ENCODE results near the gene CUL3.

The CUL3 gene

GRCh38 chr2:224551693-224552092, 33.5 kb downstream of the CUL3 start:
- no peak for TF ChIP-seq CTCF (IDR thresholded peaks at IDR 0.05; ENCODE audit: low read depth, low read length, missing control alignments)
- in situ Hi-C loops (cut with HindIII; ENCODE audit: low sequenced_read_pairs), result no loop called here

GRCh38 chr2:224546926-224547325, 38.2 kb downstream of the CUL3 start:
- H3K4me3 ChIP-seq (ENCODE audit: low read depth, low read length), result no peak overlapping the region
- in situ Hi-C loops (cut with HindIII; ENCODE audit: low sequenced_read_pairs), result no loop called here
- DNase-seq (ENCODE audit: low read depth), result no peak
- no peak for TF ChIP-seq CTCF (IDR thresholded peaks at IDR 0.05; ENCODE audit: low read depth, low read length, missing control alignments)

More at GRCh38 chr2:224551693-224552092, 33.5 kb downstream of the CUL3 start:
- no peak overlapping the region for H3K4me3 ChIP-seq (ENCODE audit: low read depth, low read length)
- no peak for DNase-seq (ENCODE audit: low read depth)

GRCh38 chr2:224545884-224546644, 39.1 kb downstream of the CUL3 start:
- H3K4me3 ChIP-seq (ENCODE audit: low read depth, low read length), result no peak overlapping the region
- in situ Hi-C loops (cut with HindIII; ENCODE audit: low sequenced_read_pairs), result no loop called here
- no peak for TF ChIP-seq CTCF (IDR thresholded peaks at IDR 0.05; ENCODE audit: low read depth, low read length, missing control alignments)
- DNase-seq (ENCODE audit: low read depth), result peak; percentile 11

GRCh38 chr2:224543939-224544338, 41.2 kb downstream of the CUL3 start:
- H3K4me3 ChIP-seq (ENCODE audit: low read depth, low read length), result no peak overlapping the region
- in situ Hi-C loops (cut with HindIII; ENCODE audit: low sequenced_read_pairs), result loop anchor here (5.0 kb wide), 1 partner anchor 33 kb away; no protein-coding TSS in a partner anchor
- TF ChIP-seq CTCF (IDR thresholded peaks at IDR 0.05; ENCODE audit: low read depth, low read length, missing control alignments), result no peak
- no peak for DNase-seq (ENCODE audit: low read depth)

GRCh38 chr2:224538561-224539138, 46.5 kb downstream of the CUL3 start:
- no peak for DNase-seq (ENCODE audit: low read depth)
- no peak for TF ChIP-seq CTCF (IDR thresholded peaks at IDR 0.05; ENCODE audit: low read depth, low read length, missing control alignments)
- H3K4me3 ChIP-seq (ENCODE audit: low read depth, low read length), result no peak overlapping the region
- in situ Hi-C loops (cut with HindIII; ENCODE audit: low sequenced_read_pairs), result no loop called here

GRCh38 chr2:224532931-224533330, 52.2 kb downstream of the CUL3 start:
- no peak overlapping the region for H3K4me3 ChIP-seq (ENCODE audit: low read depth, low read length)
- no peak for TF ChIP-seq CTCF (IDR thresholded peaks at IDR 0.05; ENCODE audit: low read depth, low read length, missing control alignments)
- no peak for DNase-seq (ENCODE audit: low read depth)
- in situ Hi-C loops (cut with HindIII; ENCODE audit: low sequenced_read_pairs), result no loop called here

Data from astrocyte of the cerebellum (primary cell).